Glomerular endothelial cell (primary cell): ENCODE data around the gene PTPRD. TPM values are rescaled to one million over a fixed set of nuclear protein-coding genes. Genes with fewer than 3 reads are reported as not detected.
A peak's percentile ranks its signal among the peaks of the same experiment; 100 is the strongest.

ENCODE experiments used
- DNase-seq: peaks from one replicate; pipeline ENCODE4 v3.0.0-alpha.2; 2011; ENCODE audit warnings: low read depth, low spot score; ENCODE audit errors: extremely low read depth
- total RNA-seq: library from RNA; depleted of rRNA; stranded (reverse); fragments of >200 nt; gene quantifications from 2 replicates; pipeline ENCODE4 v1.2.3, GENCODE V29; 2015

The PTPRD gene
- total RNA-seq, 1 donor from 2014 or later = 4.1 TPM

- DNase-seq = peak; percentile 36
Observed at GRCh38 chr9:9790216-9790872, 822.5 kb downstream of the PTPRD start.

- no peak for DNase-seq
Observed at GRCh38 chr9:9783711-9784110, 829.1 kb downstream of the PTPRD start.

GRCh38 chr9:9783211-9783610 lies 829.6 kb downstream of the PTPRD start:
- DNase-seq = no peak

GRCh38 chr9:9778293-9778692 lies 834.5 kb downstream of the PTPRD start:
- no peak for DNase-seq

- DNase-seq = no peak
Observed at GRCh38 chr9:9774471-9774870, 838.3 kb downstream of the PTPRD start.

- DNase-seq = no peak
Observed at GRCh38 chr9:9771314-9771713, 841.5 kb downstream of the PTPRD start.

- no peak for DNase-seq
Observed at GRCh38 chr9:9764821-9765220, 848.0 kb downstream of the PTPRD start.

GRCh38 chr9:9754186-9754585 lies 858.6 kb downstream of the PTPRD start:
- DNase-seq = no peak

- no peak for DNase-seq
Observed at GRCh38 chr9:9753266-9753665, 859.5 kb downstream of the PTPRD start.

GRCh38 chr9:9752722-9753121 lies 860.1 kb downstream of the PTPRD start:
- no peak for DNase-seq

GRCh38 chr9:9751996-9752395 lies 860.8 kb downstream of the PTPRD start:
- no peak for DNase-seq

- no peak for DNase-seq
Observed at GRCh38 chr9:9750719-9751118, 862.1 kb downstream of the PTPRD start.

GRCh38 chr9:9749591-9749990 lies 863.2 kb downstream of the PTPRD start:
- DNase-seq = peak; percentile 22

- DNase-seq = peak; percentile 44
Observed at GRCh38 chr9:9747787-9748186, 865.0 kb downstream of the PTPRD start.

- DNase-seq = no peak
Observed at GRCh38 chr9:9746826-9747225, 866.0 kb downstream of the PTPRD start.

GRCh38 chr9:9743822-9744221 lies 869.0 kb downstream of the PTPRD start:
- no peak for DNase-seq

- DNase-seq = no peak
Observed at GRCh38 chr9:9730174-9730573, 882.6 kb downstream of the PTPRD start.

GRCh38 chr9:9729082-9729481 lies 883.7 kb downstream of the PTPRD start:
- no peak for DNase-seq

- DNase-seq = no peak
Observed at GRCh38 chr9:9719373-9720112, 893.3 kb downstream of the PTPRD start.

GRCh38 chr9:9718691-9719090 lies 894.1 kb downstream of the PTPRD start:
- DNase-seq = no peak

- DNase-seq = no peak
Observed at GRCh38 chr9:9679433-9679832, 933.4 kb downstream of the PTPRD start.

GRCh38 chr9:9674461-9674860 lies 938.3 kb downstream of the PTPRD start:
- no peak for DNase-seq
